IPS-20b (cell line): ENCODE data around the gene GTF2H4.

Experiments
- H3K27ac ChIP-seq: one replicate; pipeline ENCODE4 v1.5.1; 2013; ENCODE audit warnings: low read length
- H3K27me3 ChIP-seq: 2 replicates; pipeline ENCODE4 v1.6.1; 2013; ENCODE audit warnings: mild to moderate bottlenecking, low read length, inconsistent platforms; ENCODE audit not compliant: insufficient read depth
- H3K36me3 ChIP-seq: 2 replicates; pipeline ENCODE4 v1.6.1; 2013; ENCODE audit warnings: low read depth, mild to moderate bottlenecking, inconsistent platforms, low read length, moderate library complexity; ENCODE audit not compliant: insufficient read depth
- H3K4me1 ChIP-seq: 2 replicates; pipeline ENCODE4 v1.6.1; 2013; ENCODE audit warnings: mild to moderate bottlenecking, control low read depth, inconsistent platforms, low read length, moderate library complexity; ENCODE audit not compliant: insufficient read depth
- H3K4me3 ChIP-seq: 2 replicates; pipeline ENCODE4 v1.5.1; 2013; ENCODE audit warnings: mild to moderate bottlenecking, low read length, inconsistent platforms
- H3K9ac ChIP-seq: 2 replicates; pipeline ENCODE4 v1.6.1; 2013; ENCODE audit warnings: low read depth, mild to moderate bottlenecking, inconsistent platforms, low read length, moderate library complexity
- H3K9me3 ChIP-seq: 2 replicates; pipeline ENCODE4 v1.6.1; 2013; ENCODE audit warnings: mild to moderate bottlenecking, low read depth, low read length, inconsistent platforms; ENCODE audit not compliant: insufficient read depth

GTF2H4 gene

GRCh38 chr6:30890646-30891449, 17.2 kb upstream of the GTF2H4 start:
- no peak overlapping the region for H3K27ac ChIP-seq
- H3K9ac ChIP-seq = no peak overlapping the region
- H3K36me3 ChIP-seq = peaks cover 78% of the 10 kb centered on the region
- H3K27me3 ChIP-seq = no peaks in the 10 kb centered on the region
- no peaks in the 10 kb centered on the region for H3K9me3 ChIP-seq
- peaks cover 11% of the 10 kb centered on the region; the same call in 1 of the 2 replicates for H3K4me1 ChIP-seq
- no peak overlapping the region for H3K4me3 ChIP-seq

- Histone ChIP-seq H3K27me3 (no peaks in the 10 kb centered on the region), H3K4me3 (no peak overlapping the region), H3K4me1 (peaks cover 9% of the 10 kb centered on the region; the same call in 1 of the 2 replicates), H3K9me3 (no peaks in the 10 kb centered on the region), H3K27ac (no peak overlapping the region), H3K36me3 (peaks cover 84% of the 10 kb centered on the region), H3K9ac (no peak overlapping the region)
These were observed 16.6 kb upstream of the GTF2H4 start for GRCh38 chr6:30891450-30891723.

- peaks cover 5% of the 10 kb centered on the region; the same call in 1 of the 2 replicates for H3K4me1 ChIP-seq
- H3K4me3 ChIP-seq = no peak overlapping the region
- H3K9ac ChIP-seq = no peak overlapping the region
- no peaks in the 10 kb centered on the region for H3K27me3 ChIP-seq
- no peaks in the 10 kb centered on the region for H3K9me3 ChIP-seq
- H3K36me3 ChIP-seq = peaks cover 90% of the 10 kb centered on the region
- no peak overlapping the region for H3K27ac ChIP-seq
These were observed 16.0 kb upstream of the GTF2H4 start for GRCh38 chr6:30891816-30892538.

- H3K4me3 ChIP-seq = no peak overlapping the region
- peaks cover 99% of the 10 kb centered on the region for H3K36me3 ChIP-seq
- no peaks in the 10 kb centered on the region for H3K27me3 ChIP-seq
- 0 out of 2 replicates have a peak, but pooled peaks cover 4% of the 10 kb centered on the region for H3K4me1 ChIP-seq
- H3K9me3 ChIP-seq = no peaks in the 10 kb centered on the region
- no peak overlapping the region for H3K9ac ChIP-seq
- H3K27ac ChIP-seq = no peak overlapping the region
These were observed 14.9 kb upstream of the GTF2H4 start for GRCh38 chr6:30893001-30893591.

- Histone ChIP-seq H3K4me3 (no peak overlapping the region), H3K27ac (no peak overlapping the region), H3K27me3 (no peaks in the 10 kb centered on the region), H3K36me3 (peaks cover 99% of the 10 kb centered on the region), H3K4me1 (0 out of 2 replicates have a peak, but pooled peaks cover 4% of the 10 kb centered on the region), H3K9ac (no peak overlapping the region), H3K9me3 (no peaks in the 10 kb centered on the region)
These were observed 14.3 kb upstream of the GTF2H4 start for GRCh38 chr6:30893666-30894065.

GRCh38 chr6:30894381-30894780, 13.6 kb upstream of the GTF2H4 start:
- Histone ChIP-seq H3K4me1 (0 out of 2 replicates have a peak, but pooled peaks cover 4% of the 10 kb centered on the region), H3K4me3 (no peak overlapping the region), H3K9me3 (no peaks in the 10 kb centered on the region), H3K27me3 (no peaks in the 10 kb centered on the region), H3K9ac (no peak overlapping the region), H3K36me3 (peaks cover 99% of the 10 kb centered on the region), H3K27ac (no peak overlapping the region)

- no peak overlapping the region for H3K9ac ChIP-seq
- H3K36me3 ChIP-seq = peaks cover 99% of the 10 kb centered on the region
- H3K27ac ChIP-seq = no peak overlapping the region
- H3K4me3 ChIP-seq = no peak overlapping the region
- 0 out of 2 replicates have a peak, but pooled peaks cover 4% of the 10 kb centered on the region for H3K4me1 ChIP-seq
- no peaks in the 10 kb centered on the region for H3K27me3 ChIP-seq
- H3K9me3 ChIP-seq = no peaks in the 10 kb centered on the region
These were observed 13.1 kb upstream of the GTF2H4 start for GRCh38 chr6:30894935-30895334.

GRCh38 chr6:30895343-30895742, 12.7 kb upstream of the GTF2H4 start:
- Histone ChIP-seq H3K27ac (no peak overlapping the region), H3K27me3 (no peaks in the 10 kb centered on the region), H3K9me3 (no peaks in the 10 kb centered on the region), H3K4me1 (0 out of 2 replicates have a peak, but pooled peaks cover 4% of the 10 kb centered on the region), H3K36me3 (peaks cover 99% of the 10 kb centered on the region), H3K9ac (no peak overlapping the region), H3K4me3 (no peak overlapping the region)

- 0 out of 2 replicates have a peak, but pooled peaks cover 4% of the 10 kb centered on the region for H3K4me1 ChIP-seq
- no peaks in the 10 kb centered on the region for H3K9me3 ChIP-seq
- no peak overlapping the region for H3K9ac ChIP-seq
- no peak overlapping the region for H3K4me3 ChIP-seq
- H3K27ac ChIP-seq = no peak overlapping the region
- H3K36me3 ChIP-seq = peaks cover 87% of the 10 kb centered on the region
- H3K27me3 ChIP-seq = no peaks in the 10 kb centered on the region
These were observed 11.5 kb upstream of the GTF2H4 start for GRCh38 chr6:30896541-30896940.

GRCh38 chr6:30897882-30898281, 10.1 kb upstream of the GTF2H4 start:
- Histone ChIP-seq H3K9me3 (no peaks in the 10 kb centered on the region), H3K4me3 (no peak overlapping the region), H3K27me3 (no peaks in the 10 kb centered on the region), H3K9ac (no peak overlapping the region), H3K36me3 (peaks cover 73% of the 10 kb centered on the region), H3K27ac (no peak overlapping the region), H3K4me1 (no peaks in the 10 kb centered on the region)

- H3K36me3 ChIP-seq = peaks cover 64% of the 10 kb centered on the region
- H3K9ac ChIP-seq = no peak overlapping the region
- no peak overlapping the region for H3K27ac ChIP-seq
- H3K27me3 ChIP-seq = no peaks in the 10 kb centered on the region
- H3K9me3 ChIP-seq = no peaks in the 10 kb centered on the region
- H3K4me3 ChIP-seq = no peak overlapping the region
- H3K4me1 ChIP-seq = no peaks in the 10 kb centered on the region
These were observed 9.2 kb upstream of the GTF2H4 start for GRCh38 chr6:30898750-30899360.
